HepG2 (cell line): ENCODE measurements around the gene ZNF558. TPM values are rescaled to one million over a fixed set of nuclear protein-coding genes. Genes with fewer than 3 reads are reported as not detected.

Experiments
- ATAC-seq: fragments of 200-7000 bp; cut with Tn5 transposase; 3 replicates; pipeline ENCODE4 v1.9.1; 2020; ENCODE audit warnings: mild to moderate bottlenecking, moderate library complexity
- Bru-seq: library from RNA; stranded (reverse); fragments of 400-500 nt; gene quantifications from one replicate; lab custom pipeline; 2021; lab: Mats Ljungman, UMichigan
- BruChase-seq, 2 experiments: library from RNA; stranded (reverse); fragments of 400-500 nt; gene quantifications; one replicate each; lab custom pipeline; 2021; lab: Mats Ljungman, UMichigan
- BruUV-seq: library from RNA; stranded (reverse); fragments of 400-500 nt; replicated peaks from 2 replicates; lab custom pipeline; 2021; lab: Mats Ljungman, UMichigan
- CTCF ChIA-PET: fragments of 300-600 bp; formaldehyde crosslinking; extraction: SDS; loops from one replicate; lab custom pipeline; 2021; ENCODE audit warnings: low total read pairs, inconsistent platforms, low intra/inter-chr PET ratio; lab: Yijun Ruan, JAX
- POLR2A ChIA-PET: fragments of 350-600 bp; sonication (Branson Sonifier 250); formaldehyde crosslinking; loops from one replicate; lab custom pipeline; 2020; ENCODE audit warnings: antibody characterized with exemption, inconsistent platforms; lab: Yijun Ruan, JAX
- DNase-seq: peaks from one replicate; pipeline ENCODE4 v3.0.0-alpha.2; 2015; ENCODE audit warnings: low spot score
- FAIRE-seq: peaks from 3 replicates; lab custom pipeline; 2011; peaks lifted over from hg19 to GRCh38; lab: Jason Lieb, UNC
- H2AFZ ChIP-seq: one replicate; pipeline ENCODE4 v1.6.1; 2011; ENCODE audit warnings: low read length, inconsistent platforms
- H3K27ac ChIP-seq: fragments of 300-600 bp; 3 replicates; pipeline ENCODE4 v1.8.0; 2011; ENCODE audit warnings: mixed run types, mild to moderate bottlenecking, mixed read lengths, low read length, inconsistent platforms; ENCODE audit not compliant: insufficient read depth; ENCODE audit errors: extremely low read length
- H3K27me3 ChIP-seq, 2 experiments: fragments of 200-600 bp in 1 of 2; 2 replicates in 1 of 2; 3 replicates in 1 of 2; pipeline versions ENCODE4 v1.6.0 to v1.8.0; 2011; ENCODE audit warnings: low read length in 2 of 2, mild to moderate bottlenecking in 2 of 2, moderate library complexity in 2 of 2, inconsistent platforms in 1 of 2; ENCODE audit not compliant: insufficient read depth in 2 of 2, control insufficient read depth in 1 of 2
- H3K36me3 ChIP-seq, 2 experiments: fragments of 200-600 bp in 1 of 2; replicated peaks in 1 of 2; 2 replicates in 1 of 2; 3 replicates in 1 of 2; pipeline versions ENCODE4 v1.5.1 to v1.8.0; 2011; ENCODE audit warnings: low read length in 2 of 2, inconsistent platforms in 1 of 2; ENCODE audit not compliant: insufficient read depth in 2 of 2, control insufficient read depth in 1 of 2
- H3K4me1 ChIP-seq: 2 replicates; pipeline ENCODE4 v1.5.1; 2012; ENCODE audit warnings: low read length, inconsistent platforms; ENCODE audit not compliant: insufficient read depth
- H3K4me2 ChIP-seq: 2 replicates; pipeline ENCODE4 v1.6.0; 2011; ENCODE audit warnings: low read depth, low read length, inconsistent platforms
- H3K4me3 ChIP-seq, 3 experiments: fragments of 200-600 bp in 1 of 3; sonication (generic), shearing (Covaris generic) in 1 of 3; replicated peaks in 1 of 3; 2 replicates each; pipeline ENCODE4 v1.5.1; 2011 to 2016; ENCODE audit warnings: low read length in 3 of 3, inconsistent platforms in 2 of 3, low read depth in 2 of 3, mild to moderate bottlenecking in 2 of 3, control low read depth in 1 of 3, mixed read lengths in 1 of 3; ENCODE audit not compliant: insufficient read depth in 1 of 3
- H3K79me2 ChIP-seq: one replicate; pipeline ENCODE4 v1.6.1; 2011; ENCODE audit warnings: low read length, inconsistent platforms; ENCODE audit not compliant: insufficient read depth
- H3K9ac ChIP-seq: 2 replicates; pipeline ENCODE4 v1.6.0; 2011; ENCODE audit warnings: mild to moderate bottlenecking, low read depth, low read length, inconsistent platforms; ENCODE audit not compliant: insufficient read depth
- H3K9me3 ChIP-seq: 2 replicates; pipeline ENCODE4 v1.5.1; 2012; ENCODE audit warnings: mild to moderate bottlenecking, low read length
- H4K20me1 ChIP-seq: 2 replicates; pipeline ENCODE4 v1.6.0; 2011; ENCODE audit warnings: inconsistent platforms, mild to moderate bottlenecking, low read length, moderate library complexity; ENCODE audit not compliant: insufficient read depth
- ATRX ChIP-seq: sonication (generic); formaldehyde crosslinking; IDR thresholded peaks from 2 replicates; pipeline ENCODE4 v1.4.0; 2020; ENCODE audit warnings: missing genetic modification reagents, borderline replicate concordance
- EED ChIP-seq: sonication (generic); formaldehyde crosslinking; IDR thresholded peaks from 2 replicates; pipeline ENCODE4 v1.5.0; 2020; ENCODE audit warnings: mild to moderate bottlenecking, missing genetic modification reagents
- ESRRA ChIP-seq: sonication (generic); formaldehyde crosslinking; IDR thresholded peaks from 2 replicates; pipeline ENCODE4 v1.5.1; 2020; ENCODE audit warnings: mild to moderate bottlenecking, low read depth, missing genetic modification reagents
- FOXO1 ChIP-seq: sonication (generic); formaldehyde crosslinking; IDR thresholded peaks from 2 replicates; pipeline ENCODE4 v1.4.0; 2020; ENCODE audit warnings: missing genetic modification reagents
- MIXL1 ChIP-seq: IDR thresholded peaks from 2 replicates; pipeline ENCODE4 v1.6.1; 2016
- NCOA1 ChIP-seq: sonication (generic); formaldehyde crosslinking; IDR thresholded peaks from 2 replicates; pipeline ENCODE4 v1.9.0; 2021; ENCODE audit warnings: missing genetic modification reagents
- PAXIP1 ChIP-seq: sonication (generic); formaldehyde crosslinking; conservative IDR thresholded peaks from 2 replicates; pipeline ENCODE4 v1.4.0; 2020; ENCODE audit warnings: mild to moderate bottlenecking, missing genetic modification reagents, moderate library complexity
- RFX1 ChIP-seq: fragments of 450-650 bp; IDR thresholded peaks from 2 replicates; pipeline ENCODE4 v1.6.1; 2017
- SCMH1 ChIP-seq: sonication (generic); formaldehyde crosslinking; IDR thresholded peaks from 2 replicates; pipeline ENCODE4 v1.9.0; 2021; ENCODE audit warnings: missing genetic modification reagents, mild to moderate bottlenecking, borderline replicate concordance
- ZBTB37 ChIP-seq: sonication (generic); formaldehyde crosslinking; IDR thresholded peaks from 2 replicates; pipeline ENCODE4 v1.4.0; 2020; ENCODE audit warnings: mild to moderate bottlenecking, missing genetic modification reagents
- ZFP36L2 ChIP-seq: sonication (generic); formaldehyde crosslinking; IDR thresholded peaks from 2 replicates; pipeline ENCODE4 v1.4.0; 2020; ENCODE audit warnings: missing genetic modification reagents
- ZMAT3 ChIP-seq: sonication (generic); formaldehyde crosslinking; conservative IDR thresholded peaks from 2 replicates; pipeline ENCODE4 v1.7.0; 2021; ENCODE audit warnings: missing genetic modification reagents
- ZNF792 ChIP-seq: IDR thresholded peaks from 2 replicates; pipeline ENCODE4 v1.6.1; 2016
- ZNF841 ChIP-seq: sonication (generic); formaldehyde crosslinking; IDR thresholded peaks from 2 replicates; pipeline ENCODE4 v1.8.1; 2023; ENCODE audit warnings: missing genetic modification reagents, borderline replicate concordance
- WGBS: methylation state at CpG from one replicate; pipeline ENCODE4 v1.1.6; 2017; ENCODE audit warnings: low lambda C conversion rate; 5-methylcytosine and 5-hydroxymethylcytosine counted together
- in situ Hi-C: cut with HindIII; loops from 2 replicates; pipeline ENCODE4 v1.10.0; 2017; ENCODE audit warnings: low pct_unique_long_range_greater_than_20kb; ENCODE audit not compliant: extremely low pct_ligation_motif_present
- intact Hi-C: fragments of 100-400 bp; cut with micrococcal nuclease; formaldehyde crosslinking; loops from one replicate; pipeline ENCODE4 v1.10.0; 2022; ENCODE audit not compliant: unreplicated experiment
- long read RNA-seq, 2 experiments: library from RNA in 1 of 2; library from polyadenylated mRNA in 1 of 2; stranded (forward) in 1 of 2; unstranded in 1 of 2; transcript quantifications; one replicate each; pipeline ENCODE4 v2.0.0, GENCODE V29; 2019 to 2022
- polyA minus RNA-seq, 3 experiments: library from RNA; depleted of rRNA, polyadenylated mRNA; stranded (reverse); fragments of >200 nt; gene quantifications; 2 replicates each; pipeline ENCODE4 v1.2.3, GENCODE V29; 2011; ENCODE audit warnings: low replicate concordance in 1 of 3
- polyA plus RNA-seq, 8 experiments: library from polyadenylated mRNA; depleted of rRNA in 3 of 8; stranded (reverse) in 7 of 8; unstranded in 1 of 8; fragments of >200 nt; fragmentation: Illumina TruSeq in 4 of 8; extraction: Trizol in 4 of 8; gene quantifications; 2 replicates each; pipeline versions ENCODE4 v1.2.1 to v1.2.3, GENCODE V29; 2011 to 2016; ENCODE audit warnings: low read depth in 4 of 8, missing spikeins in 1 of 8, mixed read lengths in 1 of 8; ENCODE audit not compliant: insufficient read depth in 1 of 8
- total RNA-seq, 5 experiments: library from RNA; depleted of rRNA; stranded (reverse); fragments of >200 nt; fragmentation: Illumina TruSeq; extraction: Trizol; gene quantifications; 2 replicates each; pipeline ENCODE4 v1.2.3, GENCODE V29; 2016; ENCODE audit warnings: low read depth in 1 of 5

ZNF558 gene
- total RNA-seq (2016; rRNA removed; fragmentation: Illumina TruSeq; extraction: Trizol), result 7.9 and 9.5 TPM in 2 replicates
- 1.0 and 1.3 TPM in 2 replicates for total RNA-seq (2016; cell fraction: cytosol; rRNA removed; fragmentation: Illumina TruSeq; extraction: Trizol; ENCODE audit: low read depth)
- total RNA-seq (2016; cell fraction: insoluble cytoplasmic fraction; rRNA removed; fragmentation: Illumina TruSeq; extraction: Trizol), result 7.8 and 8.5 TPM in 2 replicates
- total RNA-seq (2016; cell fraction: membrane; rRNA removed; fragmentation: Illumina TruSeq; extraction: Trizol), result 4.8 and 7.5 TPM in 2 replicates
- total RNA-seq (2016; cell fraction: nucleus; rRNA removed; fragmentation: Illumina TruSeq; extraction: Trizol), result 13.5 and 14.2 TPM in 2 replicates
- polyA plus RNA-seq (2011; rRNA removed), result 10.8 and 13.0 TPM in 2 replicates
- 3.4 and 5.0 TPM in 2 replicates for polyA plus RNA-seq (2011; cell fraction: cytosol; rRNA removed)
- polyA plus RNA-seq (2011; cell fraction: nucleus; rRNA removed), result 34.6 and 41.1 TPM in 2 replicates
- 7.0 and 7.2 TPM in 2 replicates for polyA plus RNA-seq (2012)
- 0.59 TPM in 2 replicates for polyA plus RNA-seq (2016; cell fraction: cytosol; fragmentation: Illumina TruSeq; extraction: Trizol; ENCODE audit: low read depth)
- 4.1 and 6.3 TPM in 2 replicates for polyA plus RNA-seq (2016; cell fraction: insoluble cytoplasmic fraction; fragmentation: Illumina TruSeq; extraction: Trizol; ENCODE audit: low read depth)
- 1.9 and 2.3 TPM in 2 replicates for polyA plus RNA-seq (2016; cell fraction: membrane; fragmentation: Illumina TruSeq; extraction: Trizol; ENCODE audit: low read depth)
- polyA plus RNA-seq (2016; cell fraction: nucleus; fragmentation: Illumina TruSeq; extraction: Trizol; ENCODE audit: insufficient read depth, low read depth), result 21.3 and 25.8 TPM in 2 replicates
- 17.5 and 18.8 TPM in 2 replicates for polyA minus RNA-seq (2011; rRNA and poly(A)+ RNA removed; ENCODE audit: low replicate concordance)
- 5.1 and 8.2 TPM in 2 replicates for polyA minus RNA-seq (2011; cell fraction: cytosol; rRNA and poly(A)+ RNA removed)
- 25.2 and 35.7 TPM in 2 replicates for polyA minus RNA-seq (2011; cell fraction: nucleus; rRNA and poly(A)+ RNA removed)
- Bru-seq, nascent RNA, result percentile 48 among the genes with signal in this experiment
- percentile 53 among the genes with signal in this experiment for BruChase-seq, experiment 1, labeled RNA remaining after a 6-hour chase
- percentile 52 among the genes with signal in this experiment for BruChase-seq, experiment 2, labeled RNA remaining after a 2-hour chase
- long read RNA-seq, experiment 1, partial matches to known transcripts, result 0 of 1 reads
- long read RNA-seq, experiment 1, other reads (novel, unspliced or antisense), result 1 of 1 reads
- long read RNA-seq, experiment 2, full-length matches to known transcripts, result 2 of 6 reads
- long read RNA-seq, experiment 2, partial matches to known transcripts, result 0 of 6 reads
- long read RNA-seq, experiment 2, other reads (novel, unspliced or antisense), result 4 of 6 reads

- ATAC-seq (peak; percentile 93), FAIRE-seq (no peak), DNase-seq (peak; percentile 80)
- no peaks in the 10 kb centered on the region for H3K36me3 ChIP-seq
- H3K4me3 ChIP-seq, result peak within 1 kb of the TSS; percentile 59 to 76 (median 62); a peak in 5 of 6 replicates
- peak within 1 kb of the TSS; percentile 85 for H3K27ac ChIP-seq
- POLR2A ChIA-PET, result interaction anchor here (1.1 to 1.5 kb wide), 2 partner anchors 8 to 987 kb away, joined by 3 to 4 read pairs; partner anchors contain the start of gene FBXL12
- H3K4me1 ChIP-seq, result peaks cover 5% of the 10 kb centered on the region; the same call in 1 of the 2 replicates
- intact Hi-C loops, result no loop called here
- H4K20me1 ChIP-seq, result no peaks in the 10 kb centered on the region
- H3K9ac ChIP-seq, result peak within 1 kb of the TSS; percentile 79
- in situ Hi-C loops, result no loop called here
- peaks cover 36% of the 10 kb centered on the region for H3K9me3 ChIP-seq
- no peaks in the 10 kb centered on the region for H3K79me2 ChIP-seq
- no peak within 1 kb of the TSS for H2AFZ ChIP-seq
- CTCF ChIA-PET, result no interaction called here
- WGBS, result 24% methylated on average over 28 of the region's 78 CpGs
- H3K27me3 ChIP-seq, result no peaks in the 10 kb centered on the region
- H3K4me2 ChIP-seq, result peak within 1 kb of the TSS; percentile 47
- BruUV-seq, result no TSS peak
- TF ChIP-seq PAXIP1 (no peak), FOXO1 (CRISPR knock-in tag) (no peak), NCOA1 (CRISPR knock-in tag) (no peak), EED (CRISPR knock-in tag) (no peak), ESRRA (CRISPR knock-in tag) (no peak), ZNF841 (no peak), SCMH1 (CRISPR knock-in tag) (no peak), RFX1 (no peak), ZMAT3 (no peak), ZFP36L2 (CRISPR knock-in tag) (no peak), ATRX (CRISPR knock-in tag) (no peak), ZNF792 (CRISPR knock-in tag) (no peak), ZBTB37 (CRISPR knock-in tag) (no peak), MIXL1 (CRISPR knock-in tag) (no peak)
These were observed at the start of gene ZNF558, which contains the start of gene MBD3L1 for GRCh38 chr19:8832132-8833021. Gene ZNF558, minus strand, starts transcription at chr19:8832304. Its CDS starts 9,645 bp downstream, at chr19:8822659. Gene MBD3L1, plus strand, starts transcription at chr19:8832377. Its CDS starts 10,302 bp downstream, at chr19:8842679.
